ENCODE measurements around the gene CD247. TPM values are rescaled to one million over a fixed set of nuclear protein-coding genes. Genes with fewer than 3 reads are reported as not detected.

Gene CD247
- total and polyA plus RNA-seq, 9 of the 15 experiments (the other 6 are each of a cell fraction or from before 2014, with no cell fraction given), result 0.08 to 0.42 (median 0.28) TPM; not detected in 5

DNA sequence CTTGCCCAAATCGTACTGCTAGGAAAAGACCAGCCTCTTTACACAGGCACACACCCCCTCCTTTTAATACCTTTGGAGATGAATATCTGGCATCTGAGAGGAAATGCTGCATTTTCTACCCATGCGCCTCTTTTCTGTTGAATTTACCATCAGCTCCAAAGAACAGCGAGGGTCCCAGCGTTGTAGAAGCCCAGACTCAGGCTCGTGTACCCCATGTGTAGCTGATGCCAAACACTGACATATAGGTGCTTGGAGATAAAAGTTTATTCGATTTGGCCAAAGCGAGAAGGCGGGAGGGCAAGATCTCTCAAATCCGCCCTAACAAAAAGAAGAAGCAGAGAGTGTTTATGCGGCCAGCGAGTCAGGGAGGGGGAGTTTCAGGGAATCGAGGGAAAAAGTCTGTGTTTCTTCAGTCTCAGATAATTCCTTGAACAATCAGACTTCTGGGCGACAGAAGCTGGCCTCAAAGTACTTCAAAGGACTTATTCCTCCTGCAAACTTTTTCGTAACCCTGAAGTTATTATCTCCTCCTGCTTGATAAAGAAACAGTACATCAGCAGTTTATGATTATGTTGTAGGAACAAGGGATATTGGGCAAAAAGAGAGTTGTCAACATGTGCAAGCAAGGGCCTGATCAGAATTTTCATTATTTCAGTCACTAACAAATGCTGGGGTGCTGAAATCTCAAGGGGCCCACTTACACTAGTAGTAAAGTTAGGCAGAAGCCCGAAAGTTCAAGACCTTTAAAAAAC is 35.9 kb upstream of the CD247 start (continued):
- TF ChIP-seq YY1 (IDR thresholded peaks at IDR 0.05; ENCODE audit: borderline replicate concordance in 1 of 3, control insufficient read depth in 1 of 3, extremely low read depth in 1 of 3, insufficient read depth in 3 of 3, insufficient read length in 1 of 3, insufficient replicate concordance in 2 of 3, low read depth in 1 of 3, low read length in 2 of 3), result no peak
- TF ChIP-seq NFYB (IDR thresholded peaks at IDR 0.05; ENCODE audit: extremely low read depth, insufficient read length), result no peak
- no peak for TF ChIP-seq MTA3 (IDR thresholded peaks at IDR 0.05; ENCODE audit: borderline replicate concordance)
- no peak for TF ChIP-seq NR2F6 (CRISPR knock-in tag; IDR thresholded peaks at IDR 0.05)
- TF ChIP-seq ELF1 (tag; IDR thresholded peaks at IDR 0.05), result no peak; the same call in 1 of the 2 replicates
- TF ChIP-seq ZNF785 (CRISPR knock-in tag; IDR thresholded peaks at IDR 0.05), result no peak
- TF ChIP-seq, protein P1, sequence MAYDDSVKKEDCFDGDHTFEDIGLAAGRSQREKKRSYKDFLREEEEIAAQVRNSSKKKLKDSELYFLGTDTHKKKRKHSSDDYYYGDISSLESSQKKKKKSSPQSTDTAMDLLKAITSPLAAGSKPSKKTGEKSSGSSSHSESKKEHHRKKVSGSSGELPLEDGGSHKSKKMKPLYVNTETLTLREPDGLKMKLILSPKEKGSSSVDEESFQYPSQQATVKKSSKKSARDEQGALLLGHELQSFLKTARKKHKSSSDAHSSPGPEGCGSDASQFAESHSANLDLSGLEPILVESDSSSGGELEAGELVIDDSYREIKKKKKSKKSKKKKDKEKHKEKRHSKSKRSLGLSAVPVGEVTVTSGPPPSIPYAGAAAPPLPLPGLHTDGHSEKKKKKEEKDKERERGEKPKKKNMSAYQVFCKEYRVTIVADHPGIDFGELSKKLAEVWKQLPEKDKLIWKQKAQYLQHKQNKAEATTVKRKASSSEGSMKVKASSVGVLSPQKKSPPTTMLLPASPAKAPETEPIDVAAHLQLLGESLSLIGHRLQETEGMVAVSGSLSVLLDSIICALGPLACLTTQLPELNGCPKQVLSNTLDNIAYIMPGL (CRISPR knock-in tag; IDR thresholded peaks at IDR 0.05), result no peak
- TF ChIP-seq MAZ (CRISPR knock-in tag; conservative IDR thresholded peaks at IDR 0.05 in 1 of 2, IDR thresholded peaks at IDR 0.05 in 1 of 2), result peak in 1 of 2 experiments; percentile 18; a peak in 3 of 4 replicates
- TF ChIP-seq CHD4 (IDR thresholded peaks at IDR 0.05; ENCODE audit: insufficient read depth, insufficient replicate concordance, low read depth, low read length, poor library complexity, severe bottlenecking), result no peak
- TF ChIP-seq ZFP30 (CRISPR knock-in tag; IDR thresholded peaks at IDR 0.05; ENCODE audit: borderline replicate concordance), result no peak
- TF ChIP-seq ZNF324 (CRISPR knock-in tag; IDR thresholded peaks at IDR 0.05), result no peak
- no peak for TF ChIP-seq ADNP (tag; IDR thresholded peaks at IDR 0.05)
- TF ChIP-seq ZBTB17 (CRISPR knock-in tag; IDR thresholded peaks at IDR 0.05), result no peak
- TF ChIP-seq SREBF2 (CRISPR knock-in tag; IDR thresholded peaks at IDR 0.05), result no peak
